Measurements from ENCODE around the gene IL1R1. TPM values are rescaled to one million over a fixed set of nuclear protein-coding genes. Genes with fewer than 3 reads are reported as not detected.

The IL1R1 gene
- total RNA-seq, 3 donors from 2014 or later: 17.8 to 40.1 (median 39.1) TPM

DNA sequence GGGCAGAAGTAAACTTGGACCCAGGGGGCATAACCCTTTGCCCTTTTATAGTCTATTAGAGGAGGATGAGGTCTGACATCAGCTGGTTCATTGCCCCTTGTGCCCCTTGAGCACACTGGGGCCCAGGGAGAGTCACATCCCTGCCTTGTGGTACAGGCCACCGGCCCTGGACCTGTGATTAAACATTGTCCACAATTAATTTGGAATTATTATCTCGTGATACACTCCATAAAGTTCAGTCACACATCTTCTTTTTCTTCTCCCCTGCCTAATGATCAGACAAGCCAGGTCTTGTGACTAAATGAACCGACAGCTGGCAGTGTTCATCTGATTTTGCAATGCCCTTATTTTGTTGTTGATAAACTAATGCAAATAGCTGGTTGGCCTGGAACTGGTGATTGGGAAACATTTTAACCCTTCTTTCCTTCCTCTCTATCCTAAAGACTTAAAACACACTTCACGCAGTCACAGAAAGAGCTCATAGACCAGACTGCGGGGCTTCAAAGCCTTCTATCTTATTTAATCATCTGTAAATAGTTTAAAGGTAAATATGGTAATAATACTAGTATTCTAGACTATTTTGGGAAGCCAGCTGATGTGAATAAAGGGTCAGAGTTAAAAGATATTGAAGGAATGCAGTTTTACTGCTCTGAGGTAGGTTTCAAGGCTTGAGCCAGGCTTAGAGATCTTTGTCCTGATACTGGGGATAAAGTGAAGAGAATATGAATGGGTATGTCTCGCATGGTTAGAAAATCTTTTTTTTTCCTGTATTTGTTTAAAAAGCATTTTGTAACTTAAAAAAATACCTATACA, 13.4 kb downstream of the IL1R1 start:
- ATAC-seq (peak; percentile 30), DNase-seq (peak in 1 of 3 donors; percentile 23)
- no peak overlapping the region for H3K4me3 ChIP-seq
- intact Hi-C loops (cut with DNase I, micrococcal nuclease): no loop called here
- H3K4me1 ChIP-seq (ENCODE audit: low read depth): no peaks in the 10 kb centered on the region
- no peaks in the 10 kb centered on the region for H3K36me3 ChIP-seq (ENCODE audit: low read depth)
- TF ChIP-seq, protein P1, sequence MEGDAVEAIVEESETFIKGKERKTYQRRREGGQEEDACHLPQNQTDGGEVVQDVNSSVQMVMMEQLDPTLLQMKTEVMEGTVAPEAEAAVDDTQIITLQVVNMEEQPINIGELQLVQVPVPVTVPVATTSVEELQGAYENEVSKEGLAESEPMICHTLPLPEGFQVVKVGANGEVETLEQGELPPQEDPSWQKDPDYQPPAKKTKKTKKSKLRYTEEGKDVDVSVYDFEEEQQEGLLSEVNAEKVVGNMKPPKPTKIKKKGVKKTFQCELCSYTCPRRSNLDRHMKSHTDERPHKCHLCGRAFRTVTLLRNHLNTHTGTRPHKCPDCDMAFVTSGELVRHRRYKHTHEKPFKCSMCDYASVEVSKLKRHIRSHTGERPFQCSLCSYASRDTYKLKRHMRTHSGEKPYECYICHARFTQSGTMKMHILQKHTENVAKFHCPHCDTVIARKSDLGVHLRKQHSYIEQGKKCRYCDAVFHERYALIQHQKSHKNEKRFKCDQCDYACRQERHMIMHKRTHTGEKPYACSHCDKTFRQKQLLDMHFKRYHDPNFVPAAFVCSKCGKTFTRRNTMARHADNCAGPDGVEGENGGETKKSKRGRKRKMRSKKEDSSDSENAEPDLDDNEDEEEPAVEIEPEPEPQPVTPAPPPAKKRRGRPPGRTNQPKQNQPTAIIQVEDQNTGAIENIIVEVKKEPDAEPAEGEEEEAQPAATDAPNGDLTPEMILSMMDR (IDR thresholded peaks at IDR 0.05): no peak
- H3K9me3 ChIP-seq: no peaks in the 10 kb centered on the region

DNA sequence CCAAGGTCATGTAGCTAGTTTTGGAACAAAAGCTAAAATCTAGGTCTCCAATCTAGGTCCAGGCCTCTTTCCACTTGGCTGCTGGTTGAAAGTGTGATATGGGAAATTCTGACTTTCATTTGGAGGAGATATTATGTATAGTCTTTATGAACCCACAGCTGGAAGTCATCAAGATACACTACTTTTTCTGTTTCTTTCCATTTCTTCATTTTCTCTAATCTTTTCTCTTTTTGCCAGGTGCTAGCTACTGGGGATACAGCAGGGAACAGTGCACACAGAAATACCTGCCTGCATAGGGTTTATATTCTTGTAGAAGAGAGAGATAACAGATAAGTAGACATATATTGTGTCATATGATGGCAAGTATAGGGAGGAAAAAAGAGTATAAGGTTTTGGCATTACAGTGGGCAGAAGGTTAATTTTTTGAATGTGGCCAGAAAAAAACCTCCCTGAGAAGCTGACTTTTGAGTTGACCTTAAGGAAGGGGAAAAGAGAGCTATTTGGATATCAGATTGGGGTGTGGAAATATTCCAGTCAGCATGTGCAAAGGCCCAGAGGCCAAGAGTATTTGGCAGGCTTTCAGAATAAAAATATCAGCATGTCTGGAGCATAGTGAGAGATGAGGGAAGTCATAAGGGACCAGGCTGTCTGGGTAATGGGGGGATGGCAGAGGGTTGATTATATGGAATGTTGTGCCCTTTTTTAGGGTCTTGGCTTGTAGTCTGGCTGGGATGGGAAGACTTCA, 15.6 kb downstream of the IL1R1 start:
- TF ChIP-seq, protein P1 (IDR thresholded peaks at IDR 0.05): no peak
- intact Hi-C loops (cut with DNase I, micrococcal nuclease): no loop called here
- ATAC-seq (no peak), DNase-seq (no peak)
- Histone ChIP-seq H3K4me3 (no peak overlapping the region), H3K9me3 (no peaks in the 10 kb centered on the region), H3K36me3 (ENCODE audit: low read depth) (no peaks in the 10 kb centered on the region), H3K4me1 (ENCODE audit: low read depth) (peaks cover 5% of the 10 kb centered on the region)

DNA sequence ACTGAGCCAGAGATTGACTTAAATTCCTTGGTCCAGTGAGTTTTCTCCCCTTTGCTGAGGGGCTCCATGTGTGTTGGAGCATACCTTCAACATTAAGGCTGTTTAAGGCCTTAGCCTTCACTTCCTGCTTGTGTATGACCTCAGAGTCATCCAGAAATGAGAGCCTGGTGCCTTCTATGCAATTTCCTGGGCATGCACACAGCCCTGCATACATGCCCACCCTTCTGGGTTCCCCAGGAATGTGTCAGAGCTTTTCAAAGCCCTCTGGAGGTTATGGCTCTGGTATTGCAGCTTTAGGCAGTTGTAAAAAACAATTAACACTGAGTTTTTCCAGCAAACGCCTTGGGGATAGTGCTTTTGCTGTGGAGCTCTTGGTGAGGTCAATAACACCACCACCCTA, 16.7 kb downstream of the IL1R1 start:
- Histone ChIP-seq H3K4me1 (ENCODE audit: low read depth) (peaks cover 5% of the 10 kb centered on the region), H3K4me3 (no peak overlapping the region), H3K36me3 (ENCODE audit: low read depth) (no peaks in the 10 kb centered on the region), H3K9me3 (no peaks in the 10 kb centered on the region)
- DNase-seq (no peak), ATAC-seq (no peak)
- TF ChIP-seq, protein P1 (IDR thresholded peaks at IDR 0.05): no peak
- intact Hi-C loops (cut with DNase I, micrococcal nuclease): no loop called here

- intact Hi-C loops (cut with DNase I, micrococcal nuclease): loop anchor here in 1 of 2 donors (5.0 kb wide), 1 partner anchor 144 kb away; no protein-coding TSS in a partner anchor
- H3K36me3 ChIP-seq (ENCODE audit: low read depth): no peaks in the 10 kb centered on the region
- no peak overlapping the region for H3K4me3 ChIP-seq
- TF ChIP-seq, protein P1 (IDR thresholded peaks at IDR 0.05): peak; percentile 36
- ATAC-seq (peak; percentile 90), DNase-seq (peak in 1 of 3 donors; percentile 64)
- H3K4me1 ChIP-seq (ENCODE audit: low read depth): peaks cover 5% of the 10 kb centered on the region
- H3K9me3 ChIP-seq: no peaks in the 10 kb centered on the region
Observed at GRCh38 chr2:102166189-102166845, 23.8 kb downstream of the IL1R1 start.

GRCh38 chr2:102168026-102168771, 25.7 kb downstream of the IL1R1 start:
- Histone ChIP-seq H3K36me3 (ENCODE audit: low read depth) (no peaks in the 10 kb centered on the region), H3K9me3 (no peaks in the 10 kb centered on the region), H3K4me3 (no peak overlapping the region), H3K4me1 (ENCODE audit: low read depth) (no peaks in the 10 kb centered on the region)
- TF ChIP-seq, protein P1 (IDR thresholded peaks at IDR 0.05): no peak
- ATAC-seq: no peak
- DNase-seq: no peak
- intact Hi-C loops (cut with DNase I, micrococcal nuclease): loop anchor here in 1 of 2 donors (5.0 kb wide), 1 partner anchor 146 kb away; no protein-coding TSS in a partner anchor

Data from mucosa of descending colon (tissue), 3 donors.